Activated CD8-positive, alpha-beta memory T cell treated with anti-CD3 and anti-CD28 coated beads, Interleukin-2, amount 10 ng/mL, durations not matched to agents 7 days and 5 days (primary cell): ENCODE results near the gene AFF2. TPM values are rescaled to one million over a fixed set of nuclear protein-coding genes. Genes with fewer than 3 reads are reported as not detected.

Source experiments
- ATAC-seq: fragments of 150-1000 bp; cut with Tn5 transposase; one replicate; pipeline ENCODE4 v1.10.0; 2021; ENCODE audit warnings: moderate library complexity
- CTCF ChIA-PET: fragments of 350-600 bp; sonication (Branson Sonifier 250); formaldehyde crosslinking; loops from one replicate; lab custom pipeline; 2021; ENCODE audit warnings: antibody characterized with exemption; lab: Charles Lee
- DNase-seq: peaks from one replicate; pipeline ENCODE4 v3.0.0-alpha.2; 2020
- H3K27ac Mint-ChIP-seq: one replicate; pipeline ENCODE4 v1.8.0; 2021; ENCODE audit warnings: mild to moderate bottlenecking, mixed read lengths
- H3K27me3 Mint-ChIP-seq: one replicate; pipeline ENCODE4 v1.8.0; 2021; ENCODE audit warnings: mixed read lengths
- H3K36me3 Mint-ChIP-seq: one replicate; pipeline ENCODE4 v1.8.0; 2021; ENCODE audit warnings: mild to moderate bottlenecking, mixed read lengths
- H3K4me1 Mint-ChIP-seq: one replicate; pipeline ENCODE4 v1.8.0; 2021; ENCODE audit warnings: mixed read lengths
- H3K4me3 Mint-ChIP-seq: one replicate; pipeline ENCODE4 v1.8.0; 2021; ENCODE audit warnings: mild to moderate bottlenecking, moderate library complexity, mixed read lengths
- H3K9me3 Mint-ChIP-seq: one replicate; pipeline ENCODE4 v1.8.0; 2022; ENCODE audit warnings: low read depth, mixed read lengths
- total RNA-seq, 2 experiments: library from RNA; stranded (reverse); gene quantifications; one replicate each; pipeline ENCODE4 v1.2.3, GENCODE V29; 2021

AFF2 gene
- total RNA-seq, 2 experiments from 2014 or later, result 0.42 to 0.61 TPM

GRCh38 chrX:148850631-148851030, 350.2 kb downstream of the AFF2 start:
- Mint-ChIP-seq H3K9me3 (no peaks in the 10 kb centered on the region), H3K4me3 (no peak overlapping the region), H3K36me3 (no peaks in the 10 kb centered on the region), H3K27me3 (no peaks in the 10 kb centered on the region), H3K27ac (no peak overlapping the region), H3K4me1 (no peaks in the 10 kb centered on the region)
- CTCF ChIA-PET, result no interaction called here
- DNase-seq (no peak), ATAC-seq (no peak)

- CTCF ChIA-PET, result no interaction called here
- Mint-ChIP-seq H3K9me3 (no peaks in the 10 kb centered on the region), H3K27ac (no peak overlapping the region), H3K4me3 (no peak overlapping the region), H3K4me1 (no peaks in the 10 kb centered on the region), H3K36me3 (no peaks in the 10 kb centered on the region), H3K27me3 (no peaks in the 10 kb centered on the region)
- ATAC-seq (no peak), DNase-seq (no peak)
Observed at GRCh38 chrX:148854306-148854705, 353.9 kb downstream of the AFF2 start.

GRCh38 chrX:148856505-148856904, 356.1 kb downstream of the AFF2 start:
- CTCF ChIA-PET, result no interaction called here
- H3K36me3 Mint-ChIP-seq, result no peaks in the 10 kb centered on the region
- ATAC-seq, result no peak
- H3K9me3 Mint-ChIP-seq, result no peaks in the 10 kb centered on the region
- H3K27ac Mint-ChIP-seq, result no peak overlapping the region
- H3K27me3 Mint-ChIP-seq, result no peaks in the 10 kb centered on the region
- H3K4me3 Mint-ChIP-seq, result no peak overlapping the region
- H3K4me1 Mint-ChIP-seq, result no peaks in the 10 kb centered on the region
- DNase-seq, result no peak

GRCh38 chrX:148865277-148866210, 365.1 kb downstream of the AFF2 start:
- H3K4me1 Mint-ChIP-seq, result no peaks in the 10 kb centered on the region
- CTCF ChIA-PET, result no interaction called here
- no peaks in the 10 kb centered on the region for H3K36me3 Mint-ChIP-seq
- ATAC-seq (no peak), DNase-seq (no peak)
- no peak overlapping the region for H3K27ac Mint-ChIP-seq
- no peaks in the 10 kb centered on the region for H3K9me3 Mint-ChIP-seq
- no peak overlapping the region for H3K4me3 Mint-ChIP-seq
- H3K27me3 Mint-ChIP-seq, result no peaks in the 10 kb centered on the region

GRCh38 chrX:148867596-148867995, 367.2 kb downstream of the AFF2 start:
- CTCF ChIA-PET, result no interaction called here
- no peaks in the 10 kb centered on the region for H3K9me3 Mint-ChIP-seq
- DNase-seq (no peak), ATAC-seq (no peak)
- no peaks in the 10 kb centered on the region for H3K4me1 Mint-ChIP-seq
- no peak overlapping the region for H3K4me3 Mint-ChIP-seq
- H3K27me3 Mint-ChIP-seq, result no peaks in the 10 kb centered on the region
- no peak overlapping the region for H3K27ac Mint-ChIP-seq
- H3K36me3 Mint-ChIP-seq, result no peaks in the 10 kb centered on the region

GRCh38 chrX:148871422-148872160, 371.2 kb downstream of the AFF2 start:
- DNase-seq (no peak), ATAC-seq (no peak)
- H3K4me1 Mint-ChIP-seq, result no peaks in the 10 kb centered on the region
- H3K27ac Mint-ChIP-seq, result no peak overlapping the region
- no peaks in the 10 kb centered on the region for H3K9me3 Mint-ChIP-seq
- no peaks in the 10 kb centered on the region for H3K27me3 Mint-ChIP-seq
- no peaks in the 10 kb centered on the region for H3K36me3 Mint-ChIP-seq
- H3K4me3 Mint-ChIP-seq, result no peak overlapping the region
- CTCF ChIA-PET, result no interaction called here

- H3K27ac Mint-ChIP-seq, result no peak overlapping the region
- no peak overlapping the region for H3K4me3 Mint-ChIP-seq
- ATAC-seq, result no peak
- H3K36me3 Mint-ChIP-seq, result no peaks in the 10 kb centered on the region
- CTCF ChIA-PET, result no interaction called here
- H3K9me3 Mint-ChIP-seq, result no peaks in the 10 kb centered on the region
- no peaks in the 10 kb centered on the region for H3K4me1 Mint-ChIP-seq
- no peak for DNase-seq
- H3K27me3 Mint-ChIP-seq, result no peaks in the 10 kb centered on the region
Observed at GRCh38 chrX:148872161-148872535, 371.7 kb downstream of the AFF2 start.

- ATAC-seq (no peak), DNase-seq (no peak)
- no peak overlapping the region for H3K4me3 Mint-ChIP-seq
- H3K27me3 Mint-ChIP-seq, result no peaks in the 10 kb centered on the region
- H3K36me3 Mint-ChIP-seq, result no peaks in the 10 kb centered on the region
- no peaks in the 10 kb centered on the region for H3K4me1 Mint-ChIP-seq
- H3K9me3 Mint-ChIP-seq, result no peaks in the 10 kb centered on the region
- CTCF ChIA-PET, result no interaction called here
- no peak overlapping the region for H3K27ac Mint-ChIP-seq
Observed at GRCh38 chrX:148872881-148873280, 372.5 kb downstream of the AFF2 start.

- no peaks in the 10 kb centered on the region for H3K36me3 Mint-ChIP-seq
- CTCF ChIA-PET, result no interaction called here
- ATAC-seq, result no peak
Observed at GRCh38 chrX:148874636-148875246, 374.3 kb downstream of the AFF2 start.

GRCh38 chrX:148878371-148878770, 378.0 kb downstream of the AFF2 start:
- Mint-ChIP-seq H3K27ac (no peak overlapping the region), H3K4me3 (no peak overlapping the region), H3K36me3 (no peaks in the 10 kb centered on the region), H3K4me1 (no peaks in the 10 kb centered on the region), H3K27me3 (no peaks in the 10 kb centered on the region), H3K9me3 (no peaks in the 10 kb centered on the region)
- CTCF ChIA-PET, result no interaction called here
- DNase-seq, result no peak
- no peak for ATAC-seq

More at GRCh38 chrX:148874636-148875246, 374.3 kb downstream of the AFF2 start:
- Mint-ChIP-seq H3K9me3 (no peaks in the 10 kb centered on the region), H3K4me1 (no peaks in the 10 kb centered on the region), H3K27ac (no peak overlapping the region), H3K27me3 (no peaks in the 10 kb centered on the region), H3K4me3 (no peak overlapping the region)
- no peak for DNase-seq

- no peaks in the 10 kb centered on the region for H3K27me3 Mint-ChIP-seq
- H3K27ac Mint-ChIP-seq, result no peak overlapping the region
- H3K4me3 Mint-ChIP-seq, result no peak overlapping the region
- H3K9me3 Mint-ChIP-seq, result no peaks in the 10 kb centered on the region
- CTCF ChIA-PET, result no interaction called here
- DNase-seq, result no peak
- H3K36me3 Mint-ChIP-seq, result no peaks in the 10 kb centered on the region
- no peak for ATAC-seq
- H3K4me1 Mint-ChIP-seq, result no peaks in the 10 kb centered on the region
Observed at GRCh38 chrX:148885203-148885602, 384.8 kb downstream of the AFF2 start.

GRCh38 chrX:148893395-148893794, 393.0 kb downstream of the AFF2 start:
- DNase-seq (no peak), ATAC-seq (no peak)
- CTCF ChIA-PET, result no interaction called here
- no peaks in the 10 kb centered on the region for H3K27me3 Mint-ChIP-seq
- no peaks in the 10 kb centered on the region for H3K9me3 Mint-ChIP-seq
- H3K4me1 Mint-ChIP-seq, result no peaks in the 10 kb centered on the region
- H3K4me3 Mint-ChIP-seq, result no peak overlapping the region
- no peak overlapping the region for H3K27ac Mint-ChIP-seq
- H3K36me3 Mint-ChIP-seq, result no peaks in the 10 kb centered on the region

- no peak for DNase-seq
- no peaks in the 10 kb centered on the region for H3K36me3 Mint-ChIP-seq
- no peak overlapping the region for H3K4me3 Mint-ChIP-seq
- H3K9me3 Mint-ChIP-seq, result no peaks in the 10 kb centered on the region
- ATAC-seq, result no peak
- H3K27me3 Mint-ChIP-seq, result no peaks in the 10 kb centered on the region
- no peaks in the 10 kb centered on the region for H3K4me1 Mint-ChIP-seq
- CTCF ChIA-PET, result no interaction called here
- H3K27ac Mint-ChIP-seq, result no peak overlapping the region
Observed at GRCh38 chrX:148902581-148902980, 402.2 kb downstream of the AFF2 start.
